K562 (cell line): ENCODE measurements around the gene MAB21L3. TPM values are rescaled to one million over a fixed set of nuclear protein-coding genes. Genes with fewer than 3 reads are reported as not detected.

Experiments used
- ATAC-seq: fragments of 200-7000 bp; cut with Tn5 transposase; 3 replicates; pipeline ENCODE4 v1.9.1; 2020; ENCODE audit warnings: moderate library complexity
- BruUV-seq: library from RNA; stranded (reverse); fragments of 400-500 nt; replicated peaks from 2 replicates; lab custom pipeline; 2021; lab: Mats Ljungman, UMichigan
- CTCF ChIA-PET: fragments of 300-600 bp; formaldehyde crosslinking; extraction: SDS; loops from one replicate; lab custom pipeline; 2021; ENCODE audit warnings: low intra/inter-chr PET ratio; lab: Yijun Ruan, JAX
- POLR2A ChIA-PET: fragments of 300-600, 350-650 bp; sonication (Branson Sonifier 250); formaldehyde crosslinking; extraction: SDS; loops from one replicate; lab custom pipeline; 2021; ENCODE audit warnings: antibody characterized with exemption, inconsistent platforms; lab: Yijun Ruan, JAX
- DNase-seq, 4 experiments: peaks; one replicate each; pipeline versions ENCODE4 v3.0.0 to v3.0.0-alpha.2; 2011 to 2018; ENCODE audit warnings: low spot score in 3 of 4, mixed read lengths in 3 of 4; ENCODE audit errors: extremely low read depth in 1 of 4
- FAIRE-seq: peaks from 2 replicates; lab custom pipeline; 2011; peaks lifted over from hg19 to GRCh38; lab: Jason Lieb, UNC
- H2AFZ ChIP-seq: 2 replicates; pipeline ENCODE4 v1.6.0; 2011; ENCODE audit warnings: low read depth, low read length, control low read depth, inconsistent platforms
- H3K27ac ChIP-seq: fragments of 200-600 bp; 3 replicates; pipeline ENCODE4 v1.8.0; 2011; ENCODE audit warnings: low read depth, mild to moderate bottlenecking, control low read depth, inconsistent platforms, low read length, moderate library complexity, mixed read lengths; ENCODE audit errors: extremely low read depth
- H3K27me3 ChIP-seq, 2 experiments: fragments of 300-600 bp in 1 of 2; 2 replicates in 1 of 2; 3 replicates in 1 of 2; pipeline versions ENCODE4 v1.6.0 to v1.8.0; 2011; ENCODE audit warnings: inconsistent platforms in 2 of 2, low read length in 2 of 2, mild to moderate bottlenecking in 1 of 2, mixed read lengths in 1 of 2, moderate library complexity in 1 of 2; ENCODE audit not compliant: control insufficient read depth in 2 of 2, insufficient read depth in 2 of 2
- H3K36me3 ChIP-seq: fragments of 300-600 bp; 3 replicates; pipeline ENCODE4 v1.8.0; 2011; ENCODE audit warnings: mild to moderate bottlenecking, low read length, inconsistent platforms; ENCODE audit not compliant: control insufficient read depth, insufficient read depth
- H3K4me1 ChIP-seq, 2 experiments: fragments of 200-600 bp in 1 of 2; replicated peaks in 1 of 2; 2 replicates in 1 of 2; 3 replicates in 1 of 2; pipeline versions ENCODE4 v1.5.1 to v1.8.0; 2011; ENCODE audit warnings: inconsistent platforms in 2 of 2, low read length in 2 of 2, mild to moderate bottlenecking in 1 of 2, mixed read lengths in 1 of 2, moderate library complexity in 1 of 2; ENCODE audit not compliant: control insufficient read depth in 2 of 2, insufficient read depth in 2 of 2
- H3K4me2 ChIP-seq: 2 replicates; pipeline ENCODE4 v1.6.1; 2011; ENCODE audit warnings: low read length, control low read depth, inconsistent platforms, mixed read lengths; ENCODE audit not compliant: insufficient read depth
- H3K4me3 ChIP-seq: fragments of 200-600 bp; sonication (generic), shearing (Covaris generic); 2 replicates; pipeline ENCODE4 v1.5.1; 2016; ENCODE audit warnings: control low read depth, inconsistent platforms
- H3K79me2 ChIP-seq: fragments of 200-600 bp; 3 replicates; pipeline ENCODE4 v1.8.0; 2011; ENCODE audit warnings: low read length, inconsistent platforms; ENCODE audit not compliant: control insufficient read depth, insufficient read depth
- H3K9ac ChIP-seq, 2 experiments: 2 replicates each; pipeline versions ENCODE4 v1.6.0 to v1.6.1; 2011; ENCODE audit warnings: low read depth in 2 of 2, low read length in 2 of 2, control low read depth in 1 of 2, inconsistent platforms in 1 of 2, mild to moderate bottlenecking in 1 of 2, mixed read lengths in 1 of 2; ENCODE audit not compliant: insufficient read depth in 1 of 2
- H3K9me1 ChIP-seq: one replicate; pipeline ENCODE4 v1.6.0; 2011; ENCODE audit warnings: inconsistent platforms, mild to moderate bottlenecking, low read length, moderate library complexity; ENCODE audit not compliant: control insufficient read depth, insufficient read depth
- H3K9me3 ChIP-seq: replicated peaks from 2 replicates; pipeline ENCODE4 v1.5.1; 2011; ENCODE audit warnings: low read depth, low read length, inconsistent platforms; ENCODE audit not compliant: control insufficient read depth, insufficient read depth
- H4K20me1 ChIP-seq: replicated peaks from 2 replicates; pipeline ENCODE4 v1.6.1; 2011; ENCODE audit warnings: low read length, inconsistent platforms, mixed read lengths; ENCODE audit not compliant: control insufficient read depth, insufficient read depth
- BRCA1 ChIP-seq, 2 experiments: fragments of 450-650 bp in 1 of 2; sonication (generic) in 1 of 2; formaldehyde crosslinking in 1 of 2; IDR thresholded peaks; 2 replicates each; pipeline versions ENCODE4 v1.5.0 to v1.6.1; 2017 to 2020; ENCODE audit warnings: mild to moderate bottlenecking in 1 of 2, missing genetic modification reagents in 1 of 2
- C11orf30 ChIP-seq: fragments of 450-650 bp; IDR thresholded peaks from 2 replicates; pipeline ENCODE4 v1.6.1; 2016; ENCODE audit warnings: low read depth, mild to moderate bottlenecking
- CBX2 ChIP-seq: fragments of 200-600 bp; sonication (generic); IDR thresholded peaks from one replicate; pipeline ENCODE4 v1.6.1; 2012; ENCODE audit warnings: mild to moderate bottlenecking, low read length, inconsistent platforms; ENCODE audit not compliant: insufficient read depth, poor library complexity, severe bottlenecking
- DPF2 ChIP-seq: fragments of 450-650 bp; IDR thresholded peaks from 2 replicates; pipeline ENCODE4 v1.6.1; 2016
- HDAC8 ChIP-seq: fragments of 450-650 bp; IDR thresholded peaks from 2 replicates; pipeline ENCODE4 v1.6.1; 2016; ENCODE audit warnings: mild to moderate bottlenecking, missing genetic modification characterization, moderate library complexity, missing compliant biosample characterization
- HNRNPH1 ChIP-seq: fragments of 200-400 bp; formaldehyde crosslinking; optimal IDR thresholded peaks from 2 replicates; pipeline ENCODE3; 2017; ENCODE audit warnings: low read depth, mild to moderate bottlenecking, low read length, moderate library complexity
- MEF2A ChIP-seq: IDR thresholded peaks from 2 replicates; pipeline ENCODE4 v1.6.1; 2011; ENCODE audit warnings: low read depth, mild to moderate bottlenecking, low read length, moderate library complexity; ENCODE audit not compliant: control insufficient read depth
- MYBL2 ChIP-seq, 2 experiments: fragments of 450-650 bp in 1 of 2; sonication (generic) in 1 of 2; formaldehyde crosslinking in 1 of 2; IDR thresholded peaks; 2 replicates each; pipeline versions ENCODE4 v1.6.1 to v1.8.1; 2017 to 2022; ENCODE audit warnings: borderline replicate concordance in 1 of 2, inconsistent platforms in 1 of 2, low read depth in 1 of 2, mild to moderate bottlenecking in 1 of 2, missing genetic modification reagents in 1 of 2, moderate library complexity in 1 of 2
- PHF20 ChIP-seq: fragments of 450-650 bp; IDR thresholded peaks from 2 replicates; pipeline ENCODE4 v1.6.1; 2018; ENCODE audit not compliant: partially characterized antibody
- SIN3B ChIP-seq: fragments of 450-650 bp; IDR thresholded peaks from 2 replicates; pipeline ENCODE4 v1.6.1; 2017; ENCODE audit warnings: low read depth, mild to moderate bottlenecking, moderate library complexity
- SRSF9 ChIP-seq: fragments of 200-400 bp; formaldehyde crosslinking; IDR thresholded peaks from 2 replicates; pipeline ENCODE4 v1.6.1; 2017; ENCODE audit warnings: low read depth, low read length, borderline replicate concordance
- STAT5A ChIP-seq: IDR thresholded peaks from 2 replicates; pipeline ENCODE4 v1.6.1; 2012; ENCODE audit warnings: low read length, inconsistent platforms, borderline replicate concordance
- ZC3H8 ChIP-seq: fragments of 450-650 bp; IDR thresholded peaks from 2 replicates; pipeline ENCODE4 v1.6.1; 2017
- ZNF232 ChIP-seq: sonication (generic); formaldehyde crosslinking; IDR thresholded peaks from 2 replicates; pipeline ENCODE4 v1.8.0; 2022; ENCODE audit warnings: mild to moderate bottlenecking, missing genetic modification reagents
- ZNF778 ChIP-seq: fragments of 450-650 bp; formaldehyde crosslinking; IDR thresholded peaks from 2 replicates; pipeline ENCODE4 v1.4.0; 2020; ENCODE audit warnings: mild to moderate bottlenecking, moderate library complexity
- WGBS: fragments of 100-300 bp; shearing (Covaris generic); methylation state at CpG from one replicate; pipeline ENCODE4 v1.1.6; 2016; ENCODE audit warnings: low coverage, mixed read lengths; ENCODE audit not compliant: insufficient coverage; ENCODE audit errors: missing lambda C conversion rate; 5-methylcytosine and 5-hydroxymethylcytosine counted together
- in situ Hi-C: fragments of 300-500 bp; cut with MboI; formaldehyde crosslinking; loops from 4 replicates; pipeline ENCODE4 v1.15.0; 2018; ENCODE audit warnings: inconsistent platforms, mixed read lengths
- intact Hi-C: fragments of 100-400 bp; cut with micrococcal nuclease; formaldehyde crosslinking; loops from 2 replicates; pipeline ENCODE4 v1.14.2; 2022
- polyA plus RNA-seq, 8 experiments: library from polyadenylated mRNA; depleted of rRNA in 4 of 8; stranded (reverse) in 5 of 8; unstranded in 3 of 8; fragments of >200 nt; fragmentation: Nextera tagmentation in 2 of 8; fragmentation: Illumina TruSeq in 1 of 8; extraction: Ambion mirVana in 2 of 8; extraction: Trizol in 1 of 8; gene quantifications; 2 replicates each; pipeline versions ENCODE4 v1.2.1 to v1.2.3, GENCODE V29; 2011 to 2014; ENCODE audit warnings: inconsistent platforms in 1 of 8, missing spikeins in 1 of 8
- total RNA-seq, 7 experiments: library from RNA; depleted of rRNA in 6 of 7; stranded (reverse); fragments of >200 nt in 6 of 7; fragmentation: Illumina TruSeq in 2 of 7; extraction: Trizol in 2 of 7; gene quantifications; 2 replicates each; pipeline versions ENCODE4 v1.2.1 to v1.2.3, GENCODE V29; 2011 to 2021; ENCODE audit warnings: low replicate concordance in 1 of 7
- TF ChIP-seq, protein P1 (sequence below), 2 experiments: IDR thresholded peaks; 2 replicates each; pipeline ENCODE4 v1.6.1; 2012; ENCODE audit warnings: improper control_type of control experiment in 2 of 2, low read depth in 2 of 2, low read length in 2 of 2, borderline replicate concordance in 1 of 2

The MAB21L3 gene
- total and polyA plus RNA-seq, 9 of the 15 experiments (the other 6 are each of a cell fraction or from before 2014, with no cell fraction given): not detected

DNA sequence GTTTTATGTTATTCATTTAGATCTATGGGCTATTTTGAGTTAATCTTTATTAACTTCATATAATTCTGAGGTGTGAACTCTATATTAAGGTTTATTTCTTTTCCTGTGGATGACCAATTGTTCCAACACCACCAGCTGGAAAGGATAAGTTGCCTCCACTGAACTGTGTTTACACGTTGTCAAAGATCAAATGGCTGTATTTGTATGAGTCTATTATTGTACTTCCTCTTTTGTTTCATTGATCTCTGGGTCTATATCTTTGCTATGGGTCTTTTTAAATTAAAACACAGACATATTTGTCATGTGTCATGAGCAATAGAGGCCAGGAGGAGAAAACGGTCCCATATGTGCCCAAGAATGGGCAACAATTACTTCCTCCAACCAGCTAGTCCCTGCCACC, 5.2 kb upstream of the MAB21L3 start:
- H4K20me1 ChIP-seq: no peaks in the 10 kb centered on the region
- in situ Hi-C loops: no loop called here
- peaks cover 4 to 11% of the 10 kb centered on the region in 2 experiments; a peak in 3 of 5 replicates for H3K27me3 ChIP-seq
- FAIRE-seq (no peak), ATAC-seq (no peak), DNase-seq (no peak)
- no peak overlapping the region for H3K27ac ChIP-seq
- H3K79me2 ChIP-seq: no peaks in the 10 kb centered on the region
- H2AFZ ChIP-seq: no peak overlapping the region
- no peak for TF ChIP-seq MEF2A
- TF ChIP-seq MYBL2 (IDR thresholded peaks at IDR 0.05; ENCODE audit: low read depth): no peak
- TF ChIP-seq MYBL2 (CRISPR knock-in tag; IDR thresholded peaks at IDR 0.05; ENCODE audit: borderline replicate concordance): no peak
- TF ChIP-seq SRSF9: no peak
- TF ChIP-seq BRCA1 (IDR thresholded peaks at IDR 0.05): no peak
- TF ChIP-seq BRCA1 (CRISPR knock-in tag; IDR thresholded peaks at IDR 0.05): no peak
- no peak for TF ChIP-seq ZNF778 (CRISPR knock-in tag)
- no peak for TF ChIP-seq CBX2
- no peak for TF ChIP-seq DPF2
- TF ChIP-seq HDAC8: no peak
- TF ChIP-seq PHF20: no peak
- TF ChIP-seq ZC3H8: no peak
- no peak for TF ChIP-seq STAT5A
- TF ChIP-seq, protein P1, sequence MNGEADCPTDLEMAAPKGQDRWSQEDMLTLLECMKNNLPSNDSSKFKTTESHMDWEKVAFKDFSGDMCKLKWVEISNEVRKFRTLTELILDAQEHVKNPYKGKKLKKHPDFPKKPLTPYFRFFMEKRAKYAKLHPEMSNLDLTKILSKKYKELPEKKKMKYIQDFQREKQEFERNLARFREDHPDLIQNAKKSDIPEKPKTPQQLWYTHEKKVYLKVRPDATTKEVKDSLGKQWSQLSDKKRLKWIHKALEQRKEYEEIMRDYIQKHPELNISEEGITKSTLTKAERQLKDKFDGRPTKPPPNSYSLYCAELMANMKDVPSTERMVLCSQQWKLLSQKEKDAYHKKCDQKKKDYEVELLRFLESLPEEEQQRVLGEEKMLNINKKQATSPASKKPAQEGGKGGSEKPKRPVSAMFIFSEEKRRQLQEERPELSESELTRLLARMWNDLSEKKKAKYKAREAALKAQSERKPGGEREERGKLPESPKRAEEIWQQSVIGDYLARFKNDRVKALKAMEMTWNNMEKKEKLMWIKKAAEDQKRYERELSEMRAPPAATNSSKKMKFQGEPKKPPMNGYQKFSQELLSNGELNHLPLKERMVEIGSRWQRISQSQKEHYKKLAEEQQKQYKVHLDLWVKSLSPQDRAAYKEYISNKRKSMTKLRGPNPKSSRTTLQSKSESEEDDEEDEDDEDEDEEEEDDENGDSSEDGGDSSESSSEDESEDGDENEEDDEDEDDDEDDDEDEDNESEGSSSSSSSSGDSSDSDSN (IDR thresholded peaks at IDR 0.05; ENCODE audit: borderline replicate concordance in 1 of 2, low read depth in 2 of 2, low read length in 2 of 2): no peak
- TF ChIP-seq C11orf30: no peak
- no peak for TF ChIP-seq HNRNPH1
- no peak for TF ChIP-seq ZNF232 (CRISPR knock-in tag)
- no peak for TF ChIP-seq SIN3B
- no peaks in the 10 kb centered on the region for H3K36me3 ChIP-seq
- intact Hi-C loops: no loop called here
- CTCF ChIA-PET: no interaction called here
- no TSS peak for BruUV-seq
- H3K9me3 ChIP-seq: no peaks in the 10 kb centered on the region
- H3K9ac ChIP-seq: no peak overlapping the region
- H3K4me1 ChIP-seq: no peaks in the 10 kb centered on the region
- POLR2A ChIA-PET: no interaction called here
- WGBS: 3% methylated on average over 2 of the region's 2 CpGs
- H3K4me2 ChIP-seq: no peak overlapping the region
- no peaks in the 10 kb centered on the region for H3K9me1 ChIP-seq
- no peak overlapping the region for H3K4me3 ChIP-seq
